ENCODE measurements around the gene TBC1D13.
"Not testable (repeated sequence)": the region's sequence is repeated elsewhere in the genome, so short reads cannot be mapped to it uniquely, and the experiment has no call there.

TBC1D13 gene, protein sequence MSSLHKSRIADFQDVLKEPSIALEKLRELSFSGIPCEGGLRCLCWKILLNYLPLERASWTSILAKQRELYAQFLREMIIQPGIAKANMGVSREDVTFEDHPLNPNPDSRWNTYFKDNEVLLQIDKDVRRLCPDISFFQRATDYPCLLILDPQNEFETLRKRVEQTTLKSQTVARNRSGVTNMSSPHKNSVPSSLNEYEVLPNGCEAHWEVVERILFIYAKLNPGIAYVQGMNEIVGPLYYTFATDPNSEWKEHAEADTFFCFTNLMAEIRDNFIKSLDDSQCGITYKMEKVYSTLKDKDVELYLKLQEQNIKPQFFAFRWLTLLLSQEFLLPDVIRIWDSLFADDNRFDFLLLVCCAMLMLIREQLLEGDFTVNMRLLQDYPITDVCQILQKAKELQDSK

GRCh38 chr9:128786681-128787601 lies at the start of gene TBC1D13:
TBC1D13 (plus strand) TSS chr9:128787253; CDS start chr9:128787354, 101 bp downstream.
- peak; percentile 90 to 93 for DNase-seq

DNA sequence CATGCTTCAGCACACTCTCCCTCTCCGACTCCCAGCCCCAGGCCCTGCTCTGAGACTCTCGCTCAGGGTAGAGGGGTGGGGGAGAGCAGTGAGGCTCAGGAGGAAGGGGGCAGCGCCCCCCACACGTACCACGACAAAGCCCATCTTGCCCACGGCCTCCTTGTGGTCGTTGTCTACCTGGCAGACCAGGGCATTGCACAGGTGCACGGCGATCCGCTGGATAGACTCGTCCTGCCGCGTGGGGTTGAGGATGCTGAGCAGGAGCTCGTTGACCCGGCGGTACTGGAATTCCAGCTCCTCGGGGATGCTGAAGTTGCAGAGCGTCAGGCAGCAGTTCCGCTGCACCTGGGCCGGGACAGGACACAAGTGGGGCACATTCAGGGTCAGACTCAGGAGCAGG lies 44.7 kb upstream of the TBC1D13 start:
- DNase-seq = no peak

DNA sequence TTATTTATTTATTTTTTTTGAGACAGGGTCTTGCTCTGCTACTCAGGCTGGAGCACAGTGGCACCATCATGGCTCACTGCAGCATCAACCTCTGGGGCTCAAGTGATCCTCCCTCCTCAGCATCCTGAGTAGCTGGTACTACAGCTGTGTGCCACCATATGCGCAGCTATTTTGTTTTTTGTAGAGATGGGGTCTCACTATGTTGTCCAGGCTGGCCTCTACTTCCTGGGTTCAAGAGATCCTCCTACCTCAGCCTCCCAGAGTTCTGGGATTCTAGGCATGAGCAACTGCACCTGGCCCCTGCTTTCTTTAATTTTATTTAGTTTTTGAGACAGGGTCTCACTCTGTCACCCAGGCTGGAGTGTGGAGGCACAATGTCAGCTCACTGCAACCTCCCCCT lies 43.6 kb upstream of the TBC1D13 start:
- no peak for DNase-seq

DNA sequence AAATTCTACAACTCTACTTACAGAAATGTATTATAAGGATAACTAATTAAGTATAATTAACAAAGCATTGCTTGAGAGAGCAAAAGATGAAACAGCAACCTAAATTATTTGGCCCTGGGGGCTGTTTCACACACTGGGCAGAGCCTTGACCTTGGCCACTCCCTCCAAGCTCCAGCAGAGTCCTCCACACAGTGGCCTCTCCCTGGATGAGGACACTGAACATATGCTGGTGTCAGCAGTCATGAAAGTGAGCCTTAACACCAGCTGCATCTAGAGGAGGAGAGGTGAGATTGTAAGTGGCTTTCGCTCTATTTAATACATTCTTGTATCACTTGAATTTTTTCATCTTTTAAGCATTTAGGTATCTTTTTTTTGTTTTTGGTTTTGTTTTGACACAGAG lies 39.8 kb upstream of the TBC1D13 start:
- DNase-seq = no peak

GRCh38 chr9:128750926-128751595 lies 36.0 kb upstream of the TBC1D13 start:
- no peak for DNase-seq

- DNase-seq = no peak
Observed at GRCh38 chr9:128753627-128754026, 33.4 kb upstream of the TBC1D13 start.

DNA sequence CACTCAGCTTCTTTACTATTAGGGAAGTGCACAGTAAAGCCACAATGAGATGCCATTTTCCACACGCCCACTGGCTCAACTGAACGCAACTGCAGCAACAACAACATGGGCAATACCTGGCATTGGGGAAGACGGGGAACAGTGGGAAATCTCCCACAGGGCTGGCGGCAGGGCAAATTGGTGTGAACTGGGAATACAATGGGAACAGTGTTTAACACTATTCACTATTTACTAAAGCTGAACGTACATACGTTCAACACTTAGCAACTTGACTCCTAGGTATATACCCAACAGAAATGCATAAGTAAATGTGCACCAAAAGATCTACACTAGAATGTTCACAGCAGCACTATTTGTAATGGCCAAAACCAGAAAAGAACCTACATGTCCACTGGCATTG lies 29.5 kb upstream of the TBC1D13 start:
- DNase-seq = no peak

GRCh38 chr9:128762671-128763449 lies 24.2 kb upstream of the TBC1D13 start:
- DNase-seq = no peak

- DNase-seq = no peak
Observed at GRCh38 chr9:128764361-128764760, 22.7 kb upstream of the TBC1D13 start.

GRCh38 chr9:128765499-128765898 lies 21.6 kb upstream of the TBC1D13 start:
- DNase-seq = no peak

- DNase-seq = no peak
Observed at GRCh38 chr9:128768606-128769005, 18.4 kb upstream of the TBC1D13 start.

DNA sequence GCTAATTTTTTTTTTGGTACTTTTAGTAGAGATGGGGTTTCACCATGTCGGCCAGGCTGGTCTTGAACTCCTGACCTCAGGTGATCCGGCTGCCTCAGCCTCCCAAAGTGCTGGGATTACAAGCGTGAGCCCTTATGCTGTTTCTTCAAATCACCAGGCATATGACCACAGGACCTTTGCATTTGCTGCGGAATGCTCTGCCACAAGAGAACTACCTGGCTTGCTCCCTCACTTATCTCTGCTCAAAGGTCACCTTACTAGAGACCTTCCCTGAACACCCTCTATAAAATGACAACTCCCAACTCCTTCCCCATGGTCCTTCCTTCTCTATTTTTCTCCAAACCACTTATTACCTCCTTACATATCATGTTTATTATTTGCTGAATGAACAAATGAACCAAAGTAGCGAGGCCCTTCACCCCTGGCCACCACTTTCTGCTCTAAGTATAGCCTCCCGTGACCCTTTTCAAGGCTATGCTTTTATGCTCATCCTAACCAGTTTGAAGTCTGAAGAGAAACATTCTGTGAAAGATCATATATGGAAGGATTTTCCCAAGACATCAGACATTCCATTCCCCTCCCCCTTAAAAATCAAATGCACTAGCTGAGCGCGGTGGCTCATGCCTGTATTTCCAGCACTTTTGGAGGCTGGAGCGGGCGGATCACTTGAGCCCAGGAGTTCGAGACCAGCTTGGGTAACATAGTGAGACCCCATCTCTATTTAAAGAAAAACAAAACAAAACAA lies 16.6 kb upstream of the TBC1D13 start:
- DNase-seq = no peak

- DNase-seq = no peak
Observed at GRCh38 chr9:128771094-128771721, 15.8 kb upstream of the TBC1D13 start.

DNA sequence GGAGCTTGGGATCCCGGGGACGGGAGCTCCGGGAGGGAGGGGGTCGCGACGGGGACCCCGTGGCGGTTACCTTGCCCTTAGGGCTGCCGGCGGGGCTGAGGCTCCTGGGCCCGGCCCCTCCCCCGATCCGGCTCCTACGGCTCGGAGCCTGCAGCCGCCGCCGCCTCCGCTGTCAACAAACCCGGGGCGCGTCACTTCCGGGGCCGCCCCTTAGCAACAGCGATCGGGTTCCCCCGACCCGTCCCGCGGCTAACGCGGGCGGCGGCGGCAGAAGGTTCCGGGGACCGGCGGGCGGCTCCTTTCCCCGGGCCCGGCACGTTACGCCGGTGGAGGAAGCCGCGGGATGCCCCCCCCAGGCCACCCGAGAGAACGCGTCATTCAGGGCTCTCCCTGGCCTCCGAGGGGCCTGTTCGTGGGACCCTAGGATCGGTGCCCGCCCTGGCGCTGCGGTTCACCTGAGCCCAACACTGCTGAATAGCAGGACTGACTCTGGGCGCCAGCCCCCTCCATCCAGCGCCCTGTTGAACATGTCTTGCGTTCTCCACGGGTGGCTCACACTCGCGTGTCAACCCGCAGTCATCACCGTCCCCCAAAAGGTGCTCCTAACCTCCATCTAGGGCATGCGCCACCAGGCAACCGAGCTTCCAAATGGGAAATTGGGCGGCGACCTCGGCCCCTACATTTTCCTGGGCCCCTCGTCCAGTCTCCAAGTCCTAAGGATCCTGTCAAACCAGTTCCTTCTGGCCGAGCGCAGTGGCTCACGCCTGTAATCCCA lies 15.1 kb upstream of the TBC1D13 start, which contains the start of gene ZER1:
TSS of gene ZER1 (minus strand) at position 183 of the 775 bp plus-strand sequence. CDS start 16,362 bp downstream, outside the sequence.
- DNase-seq = peak; percentile 93 to 94

- DNase-seq = no peak
Observed at GRCh38 chr9:128773049-128773448, 14.0 kb upstream of the TBC1D13 start.

DNA sequence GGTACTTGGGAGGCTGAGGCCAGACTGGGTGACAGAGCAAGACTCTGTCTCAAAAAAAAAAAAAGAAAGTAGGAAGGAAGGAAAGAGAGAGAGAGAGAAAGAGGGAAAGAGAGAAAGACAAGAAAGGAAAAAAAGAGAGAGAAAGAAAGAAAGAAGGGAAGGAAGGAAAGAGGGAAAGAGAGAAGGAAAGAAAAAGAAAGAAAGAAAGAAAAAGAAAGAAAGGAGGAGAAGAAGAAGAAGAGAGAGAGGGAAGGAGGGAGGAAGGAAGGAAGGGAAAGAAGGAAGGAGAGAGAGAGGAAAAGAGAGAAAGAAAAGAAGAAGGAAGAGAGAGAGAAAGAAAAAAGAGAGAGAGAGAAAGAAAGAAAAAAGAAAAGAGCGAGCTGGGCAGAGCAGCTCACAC lies 12.2 kb upstream of the TBC1D13 start:
- no peak for DNase-seq

- DNase-seq = not testable (repeated sequence)
Observed at GRCh38 chr9:128780093-128780492, 7.0 kb upstream of the TBC1D13 start.

DNA sequence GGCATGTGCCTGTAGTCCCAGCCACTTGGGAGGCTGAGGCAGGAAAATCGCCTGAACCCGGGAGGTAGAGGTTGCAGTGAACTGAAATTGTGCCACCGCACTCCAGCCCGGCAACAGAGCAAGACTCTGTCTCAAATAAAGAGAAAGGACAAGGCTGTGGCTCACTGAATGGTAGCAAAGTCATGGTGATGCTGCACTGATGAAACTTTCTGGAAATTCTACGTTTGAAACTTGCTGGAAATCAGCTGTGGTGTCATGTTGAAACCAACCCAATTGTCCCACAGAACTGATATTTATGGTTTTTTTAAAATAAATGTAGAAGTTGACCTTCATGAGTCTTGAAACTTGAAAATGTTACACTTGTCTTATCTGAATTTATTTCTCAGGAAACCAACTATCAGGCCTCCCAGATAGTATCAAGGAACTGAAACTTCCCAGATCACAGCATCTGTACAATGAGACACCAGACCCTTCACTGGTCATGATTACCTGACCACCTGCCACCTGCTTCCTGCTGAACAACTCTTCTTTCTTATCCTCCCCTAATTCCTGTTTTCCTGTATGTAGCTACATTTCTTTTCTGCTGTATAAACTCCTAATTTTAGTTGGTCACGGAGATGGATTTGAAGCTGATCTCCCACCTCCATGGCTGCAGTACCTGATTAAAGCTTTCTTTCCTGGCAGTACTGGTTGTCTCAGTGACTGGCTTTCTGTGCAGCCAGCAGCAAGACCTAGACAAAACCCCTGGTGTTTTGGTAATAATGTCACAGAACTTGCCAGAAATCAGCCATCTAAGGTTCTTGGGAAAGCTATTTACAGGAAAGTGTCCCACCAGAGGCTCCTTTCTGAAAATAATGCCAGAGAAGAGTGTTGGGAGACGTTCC lies 5.6 kb upstream of the TBC1D13 start:
- DNase-seq = no peak

- no peak for DNase-seq
Observed at GRCh38 chr9:128782669-128783068, 4.4 kb upstream of the TBC1D13 start.
